GM23248 (cell line): ENCODE results near the gene RPS15.

Experiments
- EZH2 ChIP-seq: fragments of 200-600 bp; sonication (generic); IDR thresholded peaks from 2 replicates; pipeline ENCODE4 v1.6.1; 2018; ENCODE audit warnings: antibody characterized with exemption, mild to moderate bottlenecking; ENCODE audit not compliant: insufficient read depth, poor library complexity, severe bottlenecking
- EZH2phosphoT487 ChIP-seq: fragments of 200-600 bp; sonication (generic); IDR thresholded peaks from 2 replicates; pipeline ENCODE4 v1.6.1; 2018; ENCODE audit warnings: antibody characterized with exemption, moderate library complexity, mild to moderate bottlenecking, low read depth; ENCODE audit not compliant: insufficient read depth

DNA sequence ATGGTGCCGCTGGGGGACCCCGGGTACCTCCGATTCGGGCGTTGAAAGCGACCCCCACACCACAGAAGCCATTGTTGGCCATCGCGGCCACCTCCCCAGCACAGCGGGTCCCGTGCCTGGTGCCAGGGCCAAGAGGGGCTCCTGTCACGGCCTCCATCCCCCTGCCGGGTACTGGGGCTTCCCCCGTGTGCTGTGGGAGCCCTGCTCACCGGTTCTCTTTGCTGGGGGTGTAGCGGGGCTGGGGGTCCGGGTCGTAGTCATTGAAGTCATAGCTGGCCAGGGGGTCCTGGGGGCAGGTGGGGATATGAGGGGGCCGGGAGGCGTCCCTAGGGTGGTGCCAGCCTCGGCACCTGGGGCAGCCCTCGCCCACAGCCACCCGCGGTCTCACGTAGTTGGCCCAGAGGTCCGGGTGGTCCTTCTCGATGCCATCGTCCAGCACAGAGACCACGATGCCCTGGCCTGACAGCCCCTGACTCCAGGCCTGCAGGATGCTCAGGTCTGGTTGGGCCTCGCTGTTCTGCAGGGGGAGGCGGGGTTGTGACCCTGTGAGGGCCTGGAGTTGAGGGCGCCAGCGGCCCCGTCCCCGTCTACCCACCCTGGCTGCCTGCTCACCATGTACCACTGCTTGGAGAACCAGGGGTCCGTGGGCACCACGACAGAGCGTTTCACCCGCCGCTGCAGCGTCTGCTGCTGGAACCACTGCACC lies 49.5 kb downstream of the RPS15 start:
- TF ChIP-seq EZH2phosphoT487 (no peak), EZH2 (no peak)
